Activated B cell treated with CpG ODN at 0.5 μM for 24 hours (primary cell): Measurements from ENCODE around the gene LIN9. TPM values are rescaled to one million over a fixed set of nuclear protein-coding genes. Genes with fewer than 3 reads are reported as not detected.
"Not testable (repeated sequence)": the region's sequence is repeated elsewhere in the genome, so short reads cannot be mapped to it uniquely, and the experiment has no call there.

Experiments
- ATAC-seq: fragments of 200-7000 bp; cut with Tn5 transposase; one replicate; pipeline ENCODE4 v1.10.0; 2021; ENCODE audit warnings: low read depth, mild to moderate bottlenecking, moderate library complexity
- CTCF ChIA-PET: fragments of 350-600 bp; sonication (Branson Sonifier 250); formaldehyde crosslinking; loops from one replicate; lab custom pipeline; 2021; ENCODE audit warnings: antibody characterized with exemption; lab: Charles Lee
- POLR2A ChIA-PET: fragments of 350-600 bp; sonication (Branson Sonifier 250); formaldehyde crosslinking; loops from one replicate; lab custom pipeline; 2021; ENCODE audit warnings: antibody characterized with exemption; lab: Charles Lee
- DNase-seq: peaks from one replicate; pipeline ENCODE4 v3.0.0; 2022
- H3K27ac Mint-ChIP-seq: one replicate; pipeline ENCODE4 v1.8.0; 2020; ENCODE audit warnings: mixed read lengths
- H3K27me3 Mint-ChIP-seq: one replicate; pipeline ENCODE4 v1.8.0; 2021; ENCODE audit warnings: mixed read lengths
- H3K36me3 Mint-ChIP-seq: one replicate; pipeline ENCODE4 v1.8.0; 2021; ENCODE audit warnings: low read depth, mixed read lengths
- H3K4me1 Mint-ChIP-seq: one replicate; pipeline ENCODE4 v1.8.0; 2021; ENCODE audit warnings: mixed read lengths
- H3K4me3 Mint-ChIP-seq: one replicate; pipeline ENCODE4 v1.8.0; 2020; ENCODE audit warnings: mild to moderate bottlenecking, mixed read lengths
- H3K9me3 Mint-ChIP-seq: one replicate; pipeline ENCODE4 v1.8.0; 2020; ENCODE audit warnings: mixed read lengths
- CTCF ChIP-seq: fragments of 200-600 bp; IDR thresholded peaks from one replicate; pipeline ENCODE4 v1.8.0; 2022; ENCODE audit warnings: antibody characterized with exemption, mild to moderate bottlenecking
- intact Hi-C: fragments of 100-400 bp; cut with micrococcal nuclease; formaldehyde crosslinking; loops from one replicate; pipeline ENCODE4 v1.15.1; 2024
- total RNA-seq: library from RNA; stranded (reverse); gene quantifications from 2 replicates; pipeline ENCODE4 v1.2.3, GENCODE V29; 2022

Gene LIN9
- total RNA-seq, 1 donor from 2014 or later, result 4.5 TPM

GRCh38 chr1:226279498-226279897 lies 29.5 kb downstream of the LIN9 start:
- no peak overlapping the region for H3K27ac Mint-ChIP-seq
- intact Hi-C loops, result loop anchor here (10.0 kb wide), 1 partner anchor 55 kb away; the partner anchor contains the start of gene MIXL1
- H3K4me3 Mint-ChIP-seq, result no peak overlapping the region
- H3K4me1 Mint-ChIP-seq, result peaks cover 7% of the 10 kb centered on the region
- TF ChIP-seq CTCF, result no peak
- ATAC-seq (no peak), DNase-seq (no peak)
- peaks cover 16% of the 10 kb centered on the region for H3K36me3 Mint-ChIP-seq
- no peaks in the 10 kb centered on the region for H3K27me3 Mint-ChIP-seq
- POLR2A ChIA-PET, result no interaction called here
- CTCF ChIA-PET, result no interaction called here
- H3K9me3 Mint-ChIP-seq, result no peaks in the 10 kb centered on the region

GRCh38 chr1:226277897-226278296 lies 31.1 kb downstream of the LIN9 start:
- no peak for ATAC-seq

GRCh38 chr1:226276987-226277386 lies 32.0 kb downstream of the LIN9 start:
- Mint-ChIP-seq H3K4me3 (no peak overlapping the region), H3K9me3 (no peaks in the 10 kb centered on the region), H3K4me1 (peaks cover 7% of the 10 kb centered on the region), H3K27me3 (no peaks in the 10 kb centered on the region), H3K36me3 (peaks cover 12% of the 10 kb centered on the region), H3K27ac (no peak overlapping the region)
- DNase-seq (no peak), ATAC-seq (no peak)
- TF ChIP-seq CTCF, result no peak
- intact Hi-C loops, result loop anchor here (10.0 kb wide), 1 partner anchor 52 kb away; the partner anchor contains the start of gene MIXL1
- ChIA-PET CTCF (no interaction called here), POLR2A (no interaction called here)

More at GRCh38 chr1:226277897-226278296, 31.1 kb downstream of the LIN9 start:
- no peak for TF ChIP-seq CTCF
- intact Hi-C loops, result loop anchor here (10.0 kb wide), 1 partner anchor 53 kb away; the partner anchor contains the start of gene MIXL1
- Mint-ChIP-seq H3K9me3 (no peaks in the 10 kb centered on the region), H3K36me3 (peaks cover 15% of the 10 kb centered on the region), H3K27me3 (no peaks in the 10 kb centered on the region), H3K27ac (no peak overlapping the region), H3K4me3 (no peak overlapping the region), H3K4me1 (peaks cover 7% of the 10 kb centered on the region)
- POLR2A ChIA-PET, result no interaction called here
- DNase-seq, result no peak
- CTCF ChIA-PET, result no interaction called here

GRCh38 chr1:226276077-226276682 lies 32.8 kb downstream of the LIN9 start:
- ATAC-seq, result no peak
- no peak for DNase-seq
- H3K27ac Mint-ChIP-seq, result no peak overlapping the region
- H3K4me3 Mint-ChIP-seq, result no peak overlapping the region
- H3K9me3 Mint-ChIP-seq, result no peaks in the 10 kb centered on the region
- ChIA-PET CTCF (no interaction called here), POLR2A (interaction anchor here (0.7 kb wide), 1 partner anchor 27 kb away, joined by 7 read pairs; no protein-coding TSS in a partner anchor)
- intact Hi-C loops, result loop anchor here (10.0 kb wide), 1 partner anchor 51 kb away; the partner anchor contains the start of gene MIXL1
- H3K36me3 Mint-ChIP-seq, result peaks cover 12% of the 10 kb centered on the region
- peaks cover 7% of the 10 kb centered on the region for H3K4me1 Mint-ChIP-seq
- TF ChIP-seq CTCF, result no peak
- H3K27me3 Mint-ChIP-seq, result no peaks in the 10 kb centered on the region

DNA sequence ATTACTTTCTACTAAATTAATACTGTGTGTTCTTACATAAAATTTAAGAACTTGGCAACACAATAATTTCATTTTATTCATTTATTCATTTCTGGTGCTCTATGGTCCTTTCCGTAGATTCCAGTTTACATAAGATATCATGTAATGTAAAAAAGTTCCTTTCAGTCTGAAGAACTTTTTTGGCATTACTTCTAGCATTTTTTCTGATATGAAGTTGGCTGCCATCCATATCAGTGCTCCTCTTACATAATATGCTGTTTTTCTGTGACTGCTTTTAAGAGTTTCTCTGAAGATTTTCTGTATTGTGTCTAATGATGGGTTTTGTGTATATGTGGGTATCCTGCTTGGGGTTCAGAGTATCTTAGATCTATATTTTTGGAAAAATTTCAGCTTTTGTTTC lies 34.8 kb downstream of the LIN9 start:
- no peak overlapping the region for H3K27ac Mint-ChIP-seq
- CTCF ChIA-PET, result no interaction called here

DNA sequence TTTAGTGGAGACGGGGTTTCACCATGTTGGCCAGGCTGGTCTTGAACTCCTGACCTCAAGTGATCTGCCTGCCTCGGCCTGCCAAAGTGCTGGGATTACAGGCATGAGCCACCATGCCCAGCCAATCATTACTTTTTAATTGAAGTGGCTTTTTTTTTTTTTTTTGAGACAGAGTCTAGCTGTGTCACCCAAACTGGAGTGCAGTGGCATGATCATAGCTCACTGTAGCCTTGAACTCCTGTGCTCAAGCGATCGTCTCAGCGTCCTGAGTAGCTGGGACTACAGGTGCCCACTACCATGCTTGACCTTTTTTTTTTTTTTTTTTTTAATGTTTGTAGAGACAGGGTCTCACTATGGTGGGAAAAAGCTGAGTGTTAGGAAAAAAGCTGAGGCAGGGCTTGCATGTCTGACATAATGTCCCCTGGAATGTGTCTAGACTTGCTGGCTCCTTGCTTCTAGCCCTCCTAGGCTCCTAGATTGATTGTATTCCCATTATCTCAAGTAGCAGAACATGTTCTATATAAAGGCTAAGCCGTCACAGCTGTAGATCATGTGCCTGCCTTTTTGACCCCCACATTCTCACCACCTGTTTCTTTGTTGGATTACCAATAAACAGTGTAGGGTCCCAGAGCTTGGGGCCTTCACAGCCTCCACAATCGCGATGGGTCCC lies 36.6 kb downstream of the LIN9 start:
- H3K27ac Mint-ChIP-seq, ATAC-seq, H3K9me3 Mint-ChIP-seq, H3K27me3 Mint-ChIP-seq, CTCF ChIA-PET, H3K4me1 Mint-ChIP-seq, POLR2A ChIA-PET, DNase-seq, H3K4me3 Mint-ChIP-seq: not testable (repeated sequence)
- intact Hi-C loops, result loop anchor here (10.0 kb wide), 1 partner anchor 48 kb away; the partner anchor contains the start of gene MIXL1
- H3K36me3 Mint-ChIP-seq, result peaks cover 13% of the 10 kb centered on the region

More for the DNA sequence above, 34.8 kb downstream of the LIN9 start:
- POLR2A ChIA-PET, result no interaction called here
- H3K4me1 Mint-ChIP-seq, result no peaks in the 10 kb centered on the region
- DNase-seq, result no peak
- no peaks in the 10 kb centered on the region for H3K9me3 Mint-ChIP-seq
- no peak for TF ChIP-seq CTCF
- no peak overlapping the region for H3K4me3 Mint-ChIP-seq
- intact Hi-C loops, result loop anchor here (10.0 kb wide), 1 partner anchor 49 kb away; the partner anchor contains the start of gene MIXL1
- H3K36me3 Mint-ChIP-seq, result peaks cover 10% of the 10 kb centered on the region
- no peaks in the 10 kb centered on the region for H3K27me3 Mint-ChIP-seq
- ATAC-seq, result no peak
